ENCODE measurements around the gene RALGPS1.
"Not testable (repeated sequence)": the region's sequence is repeated elsewhere in the genome, so short reads cannot be mapped to it uniquely, and the experiment has no call there.

The RALGPS1 gene

GRCh38 chr9:127155314-127155960, 240.9 kb downstream of the RALGPS1 start:
- no peak for DNase-seq (ENCODE audit: low read depth, low spot score)

- DNase-seq (ENCODE audit: low read depth, low spot score), result no peak
These were observed 244.3 kb downstream of the RALGPS1 start for GRCh38 chr9:127158786-127159324.

- no peak for DNase-seq (ENCODE audit: low read depth, low spot score)
These were observed 244.8 kb downstream of the RALGPS1 start for GRCh38 chr9:127159325-127159801.

GRCh38 chr9:127159949-127160610, 245.5 kb downstream of the RALGPS1 start:
- DNase-seq (ENCODE audit: low read depth, low spot score), result no peak

GRCh38 chr9:127161081-127161624, 246.6 kb downstream of the RALGPS1 start:
- no peak for DNase-seq (ENCODE audit: low read depth, low spot score)

GRCh38 chr9:127162046-127162863, 247.7 kb downstream of the RALGPS1 start:
- no peak for DNase-seq (ENCODE audit: low read depth, low spot score)

GRCh38 chr9:127162864-127163365, 248.3 kb downstream of the RALGPS1 start:
- DNase-seq (ENCODE audit: low read depth, low spot score), result no peak

GRCh38 chr9:127163409-127163808, 248.8 kb downstream of the RALGPS1 start:
- no peak for DNase-seq (ENCODE audit: low read depth, low spot score)

GRCh38 chr9:127165116-127165515, 250.5 kb downstream of the RALGPS1 start:
- DNase-seq (ENCODE audit: low read depth, low spot score), result no peak

- no peak for DNase-seq (ENCODE audit: low read depth, low spot score)
These were observed 251.5 kb downstream of the RALGPS1 start for GRCh38 chr9:127166111-127166510.

GRCh38 chr9:127166651-127167524, 252.3 kb downstream of the RALGPS1 start:
- no peak for DNase-seq (ENCODE audit: low read depth, low spot score)

- DNase-seq (ENCODE audit: low read depth, low spot score), result no peak
These were observed 253.2 kb downstream of the RALGPS1 start for GRCh38 chr9:127167560-127168326.

GRCh38 chr9:127168756-127169574, 254.4 kb downstream of the RALGPS1 start:
- peak; percentile 89 for DNase-seq (ENCODE audit: low read depth, low spot score)

- no peak for DNase-seq (ENCODE audit: low read depth, low spot score)
These were observed 254.9 kb downstream of the RALGPS1 start for GRCh38 chr9:127169575-127169883.

GRCh38 chr9:127170103-127170502, 255.5 kb downstream of the RALGPS1 start:
- no peak for DNase-seq (ENCODE audit: low read depth, low spot score)

GRCh38 chr9:127170652-127171051, 256.1 kb downstream of the RALGPS1 start:
- DNase-seq (ENCODE audit: low read depth, low spot score), result no peak

GRCh38 chr9:127171348-127171747, 256.8 kb downstream of the RALGPS1 start:
- not testable (repeated sequence) for DNase-seq (ENCODE audit: low read depth, low spot score)

- DNase-seq (ENCODE audit: low read depth, low spot score), result no peak
These were observed 257.6 kb downstream of the RALGPS1 start for GRCh38 chr9:127172066-127172707.

GRCh38 chr9:127173063-127173462, 258.5 kb downstream of the RALGPS1 start:
- DNase-seq (ENCODE audit: low read depth, low spot score), result no peak
